CD4-positive, alpha-beta T cell treated with Interleukin-15 for 1 hour (primary cell): ENCODE results near the gene ELP4.

Source experiments
- DNase-seq: peaks from one replicate; pipeline ENCODE4 v3.0.0-alpha.2; 2020

ELP4 gene

GRCh38 chr11:31815711-31816467, 306.3 kb downstream of the ELP4 start:
- DNase-seq, result no peak

- no peak for DNase-seq
Measured at GRCh38 chr11:31816468-31817053, 307.0 kb downstream of the ELP4 start.

- DNase-seq, result no peak
Measured at GRCh38 chr11:31817054-31817620, 307.6 kb downstream of the ELP4 start.

GRCh38 chr11:31817621-31818424, 308.3 kb downstream of the ELP4 start:
- no peak for DNase-seq

GRCh38 chr11:31818425-31818755, 308.8 kb downstream of the ELP4 start:
- DNase-seq, result no peak

- DNase-seq, result no peak
Measured at GRCh38 chr11:31818874-31819331, 309.3 kb downstream of the ELP4 start.

GRCh38 chr11:31819621-31820437, 310.3 kb downstream of the ELP4 start:
- no peak for DNase-seq

GRCh38 chr11:31820438-31820818, 310.9 kb downstream of the ELP4 start:
- DNase-seq, result no peak

GRCh38 chr11:31821235-31821764, 311.7 kb downstream of the ELP4 start:
- no peak for DNase-seq

GRCh38 chr11:31821766-31822165, 312.2 kb downstream of the ELP4 start:
- DNase-seq, result no peak

- no peak for DNase-seq
Measured at GRCh38 chr11:31822175-31822926, 312.8 kb downstream of the ELP4 start.

- no peak for DNase-seq
Measured at GRCh38 chr11:31822927-31823643, 313.5 kb downstream of the ELP4 start.

- no peak for DNase-seq
Measured at GRCh38 chr11:31823644-31824331, 314.2 kb downstream of the ELP4 start.

GRCh38 chr11:31824332-31824878, 314.8 kb downstream of the ELP4 start:
- no peak for DNase-seq

GRCh38 chr11:31824879-31825837, 315.6 kb downstream of the ELP4 start:
- DNase-seq, result no peak

- DNase-seq, result no peak
Measured at GRCh38 chr11:31825838-31826484, 316.4 kb downstream of the ELP4 start.

GRCh38 chr11:31826536-31827438, 317.2 kb downstream of the ELP4 start:
- no peak for DNase-seq
